Neural cell (in vitro differentiated cells): Measurements from ENCODE around the gene RDM1.

ENCODE experiments used
- CTCF ChIP-seq: fragments of 450-650 bp; IDR thresholded peaks from 2 replicates; pipeline ENCODE4 v1.5.1; 2014; ENCODE audit warnings: antibody characterized with exemption, mild to moderate bottlenecking, moderate library complexity; ENCODE audit not compliant: poor library complexity, severe bottlenecking
- EP300 ChIP-seq: fragments of 450-650 bp; conservative IDR thresholded peaks from 2 replicates; pipeline ENCODE4 v1.6.1; 2014; ENCODE audit warnings: antibody characterized with exemption, mild to moderate bottlenecking, moderate library complexity; ENCODE audit not compliant: poor library complexity, severe bottlenecking
- EZH2 ChIP-seq: fragments of 200-600, 300-800 bp; shearing (Covaris generic), sonication (generic); IDR thresholded peaks from 2 replicates; pipeline ENCODE4 v1.6.1; 2014; ENCODE audit warnings: antibody characterized with exemption, low read length, borderline replicate concordance, mild to moderate bottlenecking; ENCODE audit not compliant: insufficient read depth, poor library complexity, severe bottlenecking
- MXI1 ChIP-seq: fragments of 450-650 bp; conservative IDR thresholded peaks from 2 replicates; pipeline ENCODE4 v1.6.1; 2014; ENCODE audit warnings: antibody characterized with exemption, mild to moderate bottlenecking; ENCODE audit not compliant: poor library complexity, severe bottlenecking
- POLR2AphosphoS5 ChIP-seq: IDR thresholded peaks from 2 replicates; pipeline ENCODE4 v1.6.1; 2012
- RAD21 ChIP-seq: fragments of 450-650 bp; conservative IDR thresholded peaks from 2 replicates; pipeline ENCODE4 v1.6.1; 2014; ENCODE audit warnings: antibody characterized with exemption, mild to moderate bottlenecking, moderate library complexity
- REST ChIP-seq: IDR thresholded peaks from 2 replicates; pipeline ENCODE4 v1.6.1; 2012; ENCODE audit warnings: borderline replicate concordance
- SMC3 ChIP-seq: fragments of 450-650 bp; conservative IDR thresholded peaks from 2 replicates; pipeline ENCODE4 v1.6.1; 2014; ENCODE audit warnings: antibody characterized with exemption, mild to moderate bottlenecking, moderate library complexity; ENCODE audit not compliant: poor library complexity
- TAF1 ChIP-seq: IDR thresholded peaks from 2 replicates; pipeline ENCODE4 v1.6.1; 2012; ENCODE audit warnings: low read depth

GRCh38 chr17:35893751-35894150, 36.8 kb downstream of the RDM1 start:
- TF ChIP-seq CTCF (no peak), EP300 (no peak), RAD21 (no peak), TAF1 (no peak), POLR2AphosphoS5 (no peak), EZH2 (no peak), SMC3 (no peak), MXI1 (no peak), REST (no peak)
